CD14-positive monocyte (primary cell): ENCODE results near the gene MKI67. TPM values are rescaled to one million over a fixed set of nuclear protein-coding genes. Genes with fewer than 3 reads are reported as not detected.

ENCODE experiments used
- DNase-seq, 3 donors: peaks; one replicate each; pipeline ENCODE4 v3.0.0-alpha.2; 2011 to 2022
- H2AFZ ChIP-seq: 2 replicates; pipeline ENCODE4 v1.6.0; 2012; ENCODE audit warnings: mild to moderate bottlenecking, low read depth, low read length, inconsistent platforms; ENCODE audit not compliant: insufficient read depth, poor library complexity, severe bottlenecking
- H3K27ac ChIP-seq, 2 donors: 1 replicate in 1 of 2; 2 replicates in 1 of 2; pipeline ENCODE4 v1.5.1; 2012 to 2013; ENCODE audit warnings: low read length in 2 of 2, control low read depth in 1 of 2, inconsistent platforms in 1 of 2, low read depth in 1 of 2, mild to moderate bottlenecking in 1 of 2
- H3K27me3 ChIP-seq, 2 donors: one replicate each; pipeline versions ENCODE4 v1.6.0 to v1.6.1; 2011 to 2013; ENCODE audit warnings: low read length in 2 of 2; ENCODE audit not compliant: control insufficient read depth in 2 of 2, insufficient read depth in 2 of 2
- H3K36me3 ChIP-seq, 2 donors: replicated peaks in 1 of 2; 1 replicate in 1 of 2; 2 replicates in 1 of 2; pipeline versions ENCODE4 v1.5.1 to v1.6.1; 2012 to 2013; ENCODE audit warnings: low read length in 2 of 2, control low read depth in 1 of 2, inconsistent platforms in 1 of 2, mild to moderate bottlenecking in 1 of 2; ENCODE audit not compliant: insufficient read depth in 2 of 2, control insufficient read depth in 1 of 2
- H3K4me1 ChIP-seq, 2 donors: 1 replicate in 1 of 2; 2 replicates in 1 of 2; pipeline versions ENCODE4 v1.5.1 to v1.6.1; 2012 to 2013; ENCODE audit warnings: low read length in 2 of 2, control low read depth in 1 of 2, inconsistent platforms in 1 of 2, mild to moderate bottlenecking in 1 of 2, moderate library complexity in 1 of 2; ENCODE audit not compliant: insufficient read depth in 2 of 2, control insufficient read depth in 1 of 2
- H3K4me2 ChIP-seq: replicated peaks from 2 replicates; pipeline ENCODE3; 2012; ENCODE audit warnings: low read length, moderate library complexity, mild to moderate bottlenecking; ENCODE audit not compliant: poor library complexity, severe bottlenecking; ENCODE audit errors: extremely low read depth
- H3K4me3 ChIP-seq, 3 experiments: fragments of 200-600 bp in 1 of 3; sonication (generic) in 1 of 3; replicated peaks in 1 of 3; 1 replicate in 2 of 3; 2 replicates in 1 of 3; pipeline ENCODE4 v1.5.1; 2011 to 2013; ENCODE audit warnings: low read length in 3 of 3, mild to moderate bottlenecking in 3 of 3, control low read depth in 2 of 3, low read depth in 2 of 3, inconsistent platforms in 1 of 3, moderate library complexity in 1 of 3
- H3K79me2 ChIP-seq: 2 replicates; pipeline ENCODE4 v1.6.0; 2012; ENCODE audit warnings: mild to moderate bottlenecking, control low read depth, inconsistent platforms, low read length, moderate library complexity; ENCODE audit not compliant: insufficient read depth
- H3K9ac ChIP-seq: 2 replicates; pipeline ENCODE4 v1.6.0; 2017; ENCODE audit warnings: low read length, mild to moderate bottlenecking; ENCODE audit not compliant: insufficient read depth, poor library complexity, severe bottlenecking
- H3K9me3 ChIP-seq, 2 donors: replicated peaks in 1 of 2; 1 replicate in 1 of 2; 2 replicates in 1 of 2; pipeline versions ENCODE4 v1.5.1 to v1.6.1; 2012 to 2013; ENCODE audit warnings: low read length in 2 of 2, control low read depth in 1 of 2; ENCODE audit not compliant: control insufficient read depth in 1 of 2, insufficient read depth in 1 of 2
- H4K20me1 ChIP-seq: 2 replicates; pipeline ENCODE4 v1.6.0; 2012; ENCODE audit warnings: mild to moderate bottlenecking, low read length, control low read depth, moderate library complexity; ENCODE audit not compliant: insufficient read depth
- H3K27ac Mint-ChIP-seq, 7 donors: one replicate each; pipeline ENCODE4 v1.8.0; 2020; ENCODE audit warnings: mild to moderate bottlenecking in 7 of 7, mixed read lengths in 7 of 7, moderate library complexity in 6 of 7, inconsistent platforms in 2 of 7
- H3K27me3 Mint-ChIP-seq, 3 donors: one replicate each; pipeline ENCODE4 v1.8.0; 2021 to 2022; ENCODE audit warnings: low read depth in 3 of 3, mild to moderate bottlenecking in 3 of 3, mixed read lengths in 3 of 3, moderate library complexity in 3 of 3, inconsistent platforms in 1 of 3
- H3K36me3 Mint-ChIP-seq, 2 donors: one replicate each; pipeline ENCODE4 v1.8.0; 2020; ENCODE audit warnings: mixed read lengths in 2 of 2, inconsistent platforms in 1 of 2, mild to moderate bottlenecking in 1 of 2
- H3K4me1 Mint-ChIP-seq: one replicate; pipeline ENCODE4 v1.8.0; 2020; ENCODE audit warnings: mild to moderate bottlenecking, mixed read lengths
- H3K4me3 Mint-ChIP-seq, 2 donors: one replicate each; pipeline ENCODE4 v1.8.0; 2020; ENCODE audit warnings: mild to moderate bottlenecking in 2 of 2, mixed read lengths in 2 of 2, moderate library complexity in 1 of 2
- H3K9me3 Mint-ChIP-seq, 7 donors: one replicate each; pipeline ENCODE4 v1.8.0; 2020 to 2022; ENCODE audit warnings: mixed read lengths in 7 of 7, mild to moderate bottlenecking in 6 of 7, moderate library complexity in 6 of 7, inconsistent platforms in 2 of 7
- CTCF ChIP-seq: fragments of 200-600 bp; IDR thresholded peaks from one replicate; pipeline ENCODE4 v1.8.0; 2022; ENCODE audit warnings: antibody characterized with exemption, mild to moderate bottlenecking
- WGBS: methylation state at CpG from one replicate; pipeline ENCODE4 v1.1.5; 2013; ENCODE audit warnings: missing lambda C conversion rate; ENCODE audit not compliant: insufficient coverage; 5-methylcytosine and 5-hydroxymethylcytosine counted together
- intact Hi-C, 2 donors: fragments of 100-400 bp; cut with micrococcal nuclease; formaldehyde crosslinking; loops; one replicate each; pipeline versions ENCODE4 v1.15.0 to v1.15.1; 2023
- polyA plus RNA-seq, 3 donors: library from polyadenylated mRNA; depleted of rRNA in 1 of 3; unstranded in 2 of 3; stranded (reverse) in 1 of 3; fragments of 300-500 nt in 2 of 3; fragments of >200 nt in 1 of 3; fragmentation: Illumina TruSeq in 2 of 3; gene quantifications; 1 replicate in 2 of 3; 2 replicates in 1 of 3; pipeline ENCODE4 v1.2.3, GENCODE V29; 2012 to 2021

Gene MKI67
- polyA plus RNA-seq, 3 donors: 0.02 to 0.05 TPM; not detected in 1

GRCh38 chr10:128156999-128157755 lies 31.0 kb upstream of the MKI67 start:
- Histone ChIP-seq H2AFZ (no peak overlapping the region), H3K27ac (no peak overlapping the region), H3K4me2 (no peak overlapping the region), H3K4me3 (no peak overlapping the region), H3K36me3 (no peaks in the 10 kb centered on the region), H3K4me1 (peaks cover 24 to 29% of the 10 kb centered on the region in 2 donors), H4K20me1 (no peaks in the 10 kb centered on the region), H3K79me2 (no peaks in the 10 kb centered on the region), H3K9me3 (no peaks in the 10 kb centered on the region), H3K27me3 (no peaks in the 10 kb centered on the region), H3K9ac (no peak overlapping the region)
- 96% methylated on average over 7 of the region's 9 CpGs for WGBS
- Mint-ChIP-seq H3K36me3 (no peaks in the 10 kb centered on the region), H3K4me3 (no peak overlapping the region), H3K4me1 (peaks cover 41% of the 10 kb centered on the region), H3K9me3 (peaks cover 0 to 2% (median 0%) of the 10 kb centered on the region in 7 donors), H3K27ac (peak overlapping the region in 2 of 7 donors; percentile 44 to 50), H3K27me3 (peaks cover 6 to 11% (median 9%) of the 10 kb centered on the region in 3 donors)
- no peak for DNase-seq
- no peak for TF ChIP-seq CTCF
- intact Hi-C loops: loop anchor here in 1 of 2 donors (10.0 kb wide), 1 partner anchor 252 kb away; the partner anchor contains the start of gene PTPRE

- no peak overlapping the region for H2AFZ ChIP-seq
- Mint-ChIP-seq H3K9me3 (no peaks in the 10 kb centered on the region), H3K4me1 (peaks cover 11% of the 10 kb centered on the region), H3K36me3 (no peaks in the 10 kb centered on the region), H3K27me3 (peaks cover 13 to 29% (median 24%) of the 10 kb centered on the region in 3 donors), H3K27ac (no peak overlapping the region), H3K4me3 (no peak overlapping the region)
- H3K36me3 ChIP-seq: no peaks in the 10 kb centered on the region
- no peaks in the 10 kb centered on the region for H3K79me2 ChIP-seq
- H4K20me1 ChIP-seq: no peaks in the 10 kb centered on the region
- TF ChIP-seq CTCF: no peak
- no peak for DNase-seq
- H3K27ac ChIP-seq: no peak overlapping the region
- H3K9ac ChIP-seq: no peak overlapping the region
- H3K9me3 ChIP-seq: no peaks in the 10 kb centered on the region
- peaks cover 0 to 6% of the 10 kb centered on the region in 2 donors for H3K27me3 ChIP-seq
- H3K4me2 ChIP-seq: no peak overlapping the region
- 71% methylated on average over 5 of the region's 13 CpGs for WGBS
- intact Hi-C loops: loop anchor here in 1 of 2 donors (5.0 to 10.0 kb wide), 2 partner anchors 116 to 248 kb away; partner anchors contain the start of gene PTPRE
- no peak overlapping the region for H3K4me3 ChIP-seq
- peaks cover 5 to 13% of the 10 kb centered on the region in 2 donors for H3K4me1 ChIP-seq
Observed at GRCh38 chr10:128152741-128153580, 26.7 kb upstream of the MKI67 start.
